Bone marrow (tissue), 2 donors: ENCODE results near the gene PFDN1.

Source experiments
- DNase-seq, 2 donors: peaks; one replicate each; lab custom pipeline; 2025; lab: John Stamatoyannopoulos, UW

PFDN1 gene

GRCh38 chr5:140238756-140239155, 64.1 kb downstream of the PFDN1 start:
- DNase-seq: no peak

- no peak for DNase-seq
Observed at GRCh38 chr5:140236891-140237598, 65.9 kb downstream of the PFDN1 start.

- no peak for DNase-seq
Observed at GRCh38 chr5:140235791-140236551, 66.9 kb downstream of the PFDN1 start.

- DNase-seq: no peak
Observed at GRCh38 chr5:140234377-140234989, 68.4 kb downstream of the PFDN1 start.

DNA sequence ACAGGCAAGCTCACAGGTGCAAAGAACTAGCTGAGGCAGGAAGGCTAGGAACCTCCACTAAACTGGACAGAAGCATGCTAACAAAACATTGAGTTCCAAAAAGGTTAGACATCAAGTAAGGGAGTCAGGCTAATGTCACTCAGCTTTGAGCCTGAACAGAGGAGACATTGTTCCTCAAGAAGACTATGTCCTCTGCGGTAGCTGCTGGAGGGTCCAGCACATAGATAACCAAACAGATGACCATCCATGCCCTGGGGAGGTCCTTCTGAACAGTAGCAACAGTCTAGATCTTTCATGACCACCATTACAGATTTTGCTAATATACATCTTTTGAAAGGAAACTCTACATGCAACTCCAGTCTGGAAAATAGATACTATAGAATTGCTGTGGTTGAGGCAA, 70.2 kb downstream of the PFDN1 start:
- DNase-seq: no peak

DNA sequence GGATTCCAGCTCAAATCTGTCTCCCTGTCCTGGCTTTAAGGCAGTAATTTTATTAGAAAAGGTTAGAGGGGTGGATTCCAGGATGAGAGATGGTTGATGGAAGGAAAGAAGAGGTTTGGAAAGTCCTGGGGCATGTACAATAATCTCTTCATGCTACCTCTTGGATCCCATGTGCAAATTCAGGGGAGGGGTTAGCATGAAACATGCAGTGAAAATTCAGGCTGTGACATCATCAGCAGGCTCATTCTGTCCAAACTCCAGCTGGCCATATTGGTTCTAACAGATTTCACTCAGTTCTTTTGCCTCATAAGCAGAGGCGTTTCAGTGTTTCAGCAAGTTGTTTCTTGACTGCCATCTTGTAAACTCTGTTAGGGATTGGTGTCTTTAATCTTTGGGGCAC, 72.5 kb downstream of the PFDN1 start:
- DNase-seq: no peak

DNA sequence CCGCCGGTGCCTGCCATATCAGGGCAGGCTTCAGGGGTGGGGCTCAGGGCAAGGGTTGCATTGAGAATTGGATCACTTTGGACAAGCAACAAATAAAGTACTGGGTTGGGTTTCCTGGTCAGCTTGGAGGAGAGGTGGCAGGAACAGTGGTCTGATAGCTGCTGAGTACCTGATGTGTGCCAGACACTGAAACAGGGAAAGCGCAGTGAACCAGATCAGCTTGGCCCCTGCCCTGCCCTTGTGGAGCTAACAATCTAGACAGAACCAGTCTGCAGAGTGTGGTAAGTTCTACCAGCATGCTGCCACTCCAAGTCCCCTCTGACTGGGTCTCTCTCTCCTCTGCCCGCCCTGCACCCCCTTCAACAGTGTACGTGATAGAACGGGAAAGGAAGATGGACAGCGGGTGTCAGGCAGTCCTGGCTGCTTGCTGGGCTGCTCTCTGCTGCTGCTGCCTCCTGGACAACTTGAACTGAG, 74.5 kb downstream of the PFDN1 start:
- DNase-seq: no peak

GRCh38 chr5:140227046-140227445, 75.9 kb downstream of the PFDN1 start:
- DNase-seq: no peak

GRCh38 chr5:140225396-140225795, 77.5 kb downstream of the PFDN1 start:
- DNase-seq: no peak

DNA sequence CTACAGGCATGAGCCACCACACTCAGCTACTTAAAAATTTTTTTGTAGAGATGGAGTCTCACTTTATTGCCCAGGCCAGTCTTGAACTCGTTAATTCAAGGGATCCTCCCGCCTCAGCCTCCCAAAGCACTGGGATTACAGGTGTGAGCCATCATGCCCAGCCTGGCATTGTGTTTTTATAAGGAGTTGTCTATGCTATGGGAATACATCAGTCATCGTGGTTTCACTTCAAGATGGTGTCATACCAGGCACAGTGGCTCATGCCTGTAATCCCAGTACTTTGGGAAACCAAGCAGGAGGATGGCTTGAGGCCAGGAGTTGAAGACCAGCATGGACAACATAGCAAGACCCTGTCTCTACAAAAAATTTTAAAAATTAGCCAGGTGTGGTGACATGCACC, 78.2 kb downstream of the PFDN1 start:
- no peak for DNase-seq

- no peak for DNase-seq
Observed at GRCh38 chr5:140223567-140223966, 79.3 kb downstream of the PFDN1 start.

GRCh38 chr5:140222416-140222815, 80.5 kb downstream of the PFDN1 start:
- no peak for DNase-seq

DNA sequence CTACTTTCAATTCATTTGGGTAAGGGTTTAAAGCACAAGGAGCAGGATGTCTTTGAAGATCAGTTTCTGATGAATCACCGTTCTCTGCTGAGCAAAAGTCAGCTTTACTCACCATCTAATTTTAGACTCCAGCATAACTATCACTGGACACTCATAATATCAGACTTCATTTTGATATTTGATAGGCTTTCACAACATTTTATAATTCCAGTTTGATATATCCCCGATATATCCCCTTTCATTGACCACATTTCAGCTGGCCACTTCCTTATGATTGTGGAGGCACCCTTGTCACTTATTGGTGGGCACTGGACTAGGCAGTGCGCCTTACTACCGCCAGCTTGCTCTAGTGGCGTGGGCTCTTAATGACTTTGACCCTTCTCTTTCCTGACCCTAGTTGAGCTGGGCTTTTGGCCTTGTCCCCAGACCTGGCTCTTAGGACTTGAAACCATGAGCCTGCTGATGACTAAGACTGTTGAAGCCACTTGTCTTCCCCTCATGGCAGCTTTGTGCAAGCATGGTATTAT, 81.1 kb downstream of the PFDN1 start:
- DNase-seq: no peak

DNA sequence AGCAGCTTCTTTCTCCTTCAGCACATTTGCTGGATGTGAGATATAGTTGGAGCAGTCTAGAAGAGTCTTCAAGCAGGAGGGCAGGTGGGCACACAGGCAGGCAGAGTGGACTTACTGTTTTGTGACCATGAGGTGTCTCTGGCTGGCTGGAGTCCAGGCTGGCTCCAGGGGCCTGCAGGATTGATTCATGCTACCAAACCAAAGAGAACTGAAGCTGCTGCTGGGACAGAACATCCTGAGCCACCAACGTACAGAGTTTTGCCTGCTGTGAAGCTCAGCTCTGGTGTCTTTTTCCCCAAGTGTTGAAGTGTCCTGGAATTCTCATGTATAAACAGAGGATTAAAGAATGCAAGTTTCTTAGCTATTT, 82.2 kb downstream of the PFDN1 start:
- DNase-seq: no peak

DNA sequence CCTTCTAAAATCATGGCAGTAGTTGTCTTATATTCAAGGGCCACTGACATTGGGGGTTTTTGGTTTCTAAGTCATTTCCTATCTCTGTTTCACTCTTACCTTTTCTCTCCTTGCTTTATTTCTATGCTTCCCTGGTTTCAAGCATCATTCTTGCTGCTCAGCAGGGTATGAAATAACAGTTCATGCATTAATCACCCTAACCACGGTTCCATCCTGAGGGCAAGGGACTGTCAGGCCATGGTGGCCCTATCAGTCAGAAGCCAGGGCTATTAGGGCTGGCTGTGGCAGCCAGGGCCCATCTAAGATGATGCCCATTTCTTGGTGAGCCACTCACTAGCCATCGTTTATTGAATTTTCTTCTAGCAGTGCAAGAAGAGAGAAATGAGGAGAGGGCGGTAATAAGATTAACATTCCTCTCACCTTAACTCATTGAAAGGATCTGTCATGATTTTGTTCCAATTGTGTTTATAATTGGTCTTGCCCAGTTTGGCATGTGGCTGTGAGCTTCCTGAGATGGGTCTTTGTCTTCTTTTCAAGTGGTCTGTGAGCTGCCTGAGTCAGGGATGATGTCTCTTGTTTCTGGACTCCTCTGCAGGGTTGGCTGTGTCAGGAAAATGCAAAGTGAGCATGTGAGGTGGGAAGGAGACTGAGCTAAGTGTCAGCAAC, 82.7 kb downstream of the PFDN1 start:
- DNase-seq: no peak

GRCh38 chr5:140219068-140219991, 83.6 kb downstream of the PFDN1 start:
- no peak for DNase-seq

DNA sequence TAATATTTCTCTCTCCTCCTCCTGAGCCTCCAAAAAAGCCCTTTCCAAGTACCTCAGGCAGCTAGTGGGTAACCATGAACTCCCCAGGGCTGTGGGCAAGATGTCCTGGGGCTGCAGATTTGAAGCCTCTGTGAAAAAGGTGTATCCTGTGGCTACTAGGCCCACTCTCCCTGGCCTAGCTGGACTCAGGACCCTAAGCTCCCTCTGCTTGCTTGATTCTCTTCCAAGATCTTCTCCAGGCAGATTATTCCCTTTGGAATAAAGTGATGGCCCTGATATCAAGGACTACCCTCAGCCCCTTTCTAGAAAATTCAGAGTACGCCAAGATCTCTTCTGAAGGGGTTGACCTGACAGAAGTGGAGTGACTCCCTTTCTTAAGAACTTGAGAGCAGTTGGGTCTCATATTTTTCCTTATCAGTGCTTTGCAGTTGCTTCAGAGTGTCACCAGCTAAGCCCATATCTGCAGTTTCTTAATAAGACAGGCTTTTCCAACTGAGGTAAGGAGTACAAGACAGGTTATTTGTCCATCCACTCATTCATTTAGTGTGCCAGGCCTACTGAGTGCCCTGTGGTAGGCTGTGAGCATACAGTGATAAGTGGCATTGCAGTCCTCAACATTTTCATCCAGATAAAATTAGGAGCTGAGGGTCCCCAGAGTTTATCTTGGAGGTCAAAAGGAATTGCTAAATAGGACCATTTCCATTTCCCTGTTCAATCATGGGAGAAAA, 85.4 kb downstream of the PFDN1 start:
- no peak for DNase-seq

DNA sequence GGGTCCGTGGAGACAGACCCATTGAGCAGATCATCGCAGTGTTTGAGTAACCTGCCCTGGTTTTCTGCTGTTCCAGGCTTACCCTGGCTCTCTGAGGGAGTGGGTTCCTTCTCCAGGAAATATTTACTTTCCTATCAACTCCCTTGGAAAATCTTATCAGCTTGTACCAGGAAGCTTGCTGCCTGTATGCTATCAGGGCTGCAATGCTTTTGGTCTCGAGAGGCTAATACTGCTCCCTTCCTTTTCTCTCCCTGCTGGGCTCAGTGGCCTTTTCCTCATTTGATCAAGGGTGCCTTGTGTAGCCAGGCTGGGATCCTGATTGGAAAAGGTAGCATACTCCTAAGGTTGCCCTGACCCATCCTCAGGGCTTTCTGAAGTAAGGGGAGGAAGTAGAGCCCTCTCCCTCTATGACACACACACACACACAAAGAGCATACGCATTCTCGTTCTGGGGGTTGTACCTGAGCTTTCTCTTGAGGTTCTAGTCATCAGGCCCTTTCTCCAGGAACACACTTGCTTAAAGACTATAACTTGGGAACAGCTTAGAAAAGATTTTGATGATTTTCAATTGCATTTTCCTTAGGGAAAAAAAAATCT, 86.3 kb downstream of the PFDN1 start:
- DNase-seq: no peak

- DNase-seq: no peak
Observed at GRCh38 chr5:140215276-140215675, 87.6 kb downstream of the PFDN1 start.

DNA sequence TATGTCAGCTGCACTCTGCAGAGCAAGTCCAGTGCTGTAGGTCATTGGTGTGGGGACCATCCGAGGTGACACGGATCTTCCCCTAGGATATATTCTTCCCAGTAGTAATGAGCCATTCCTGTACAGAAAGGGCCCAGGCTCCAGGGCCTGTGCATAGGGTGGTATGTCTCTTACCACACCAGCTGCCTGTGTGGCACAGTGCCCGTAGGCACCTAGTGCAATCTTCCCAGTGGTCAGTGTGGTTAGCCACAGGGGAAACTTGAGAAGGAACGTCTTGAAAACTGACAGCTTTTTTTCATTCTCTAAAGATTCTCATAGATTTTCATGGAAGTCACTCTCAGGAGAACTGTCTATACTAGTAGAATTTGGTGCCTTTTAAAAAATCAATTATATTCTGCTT, 88.1 kb downstream of the PFDN1 start:
- DNase-seq: no peak
